EL (cell line): ENCODE measurements around the gene MRAS.
"Not testable (repeated sequence)": the region's sequence is repeated elsewhere in the genome, so short reads cannot be mapped to it uniquely, and the experiment has no call there.

Source experiments
- DNase-seq: peaks from one replicate; pipeline ENCODE4 v3.0.0-alpha.2; 2016

MRAS gene

GRCh38 chr3:138450704-138451424, 102.5 kb downstream of the MRAS start:
- no peak for DNase-seq

GRCh38 chr3:138451595-138452162, 103.3 kb downstream of the MRAS start:
- DNase-seq = no peak

GRCh38 chr3:138452436-138452835, 104.1 kb downstream of the MRAS start:
- DNase-seq = no peak

GRCh38 chr3:138453940-138454339, 105.6 kb downstream of the MRAS start:
- not testable (repeated sequence) for DNase-seq
